ENCODE results near the gene RALGDS. TPM values are rescaled to one million over a fixed set of nuclear protein-coding genes. Genes with fewer than 3 reads are reported as not detected.

The RALGDS gene
- total and polyA plus RNA-seq, 2 of the 13 experiments (the other 11 are each of a cell fraction or from before 2014, with no cell fraction given), result 12.9 to 25.5 TPM

- TF ChIP-seq ZNF276 (CRISPR knock-in tag; IDR thresholded peaks at IDR 0.05; ENCODE audit: low read depth), result no peak
- TF ChIP-seq, protein P1, sequence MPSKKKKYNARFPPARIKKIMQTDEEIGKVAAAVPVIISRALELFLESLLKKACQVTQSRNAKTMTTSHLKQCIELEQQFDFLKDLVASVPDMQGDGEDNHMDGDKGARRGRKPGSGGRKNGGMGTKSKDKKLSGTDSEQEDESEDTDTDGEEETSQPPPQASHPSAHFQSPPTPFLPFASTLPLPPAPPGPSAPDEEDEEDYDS (CRISPR knock-in tag; IDR thresholded peaks at IDR 0.05), result no peak
- TF ChIP-seq, protein P2, sequence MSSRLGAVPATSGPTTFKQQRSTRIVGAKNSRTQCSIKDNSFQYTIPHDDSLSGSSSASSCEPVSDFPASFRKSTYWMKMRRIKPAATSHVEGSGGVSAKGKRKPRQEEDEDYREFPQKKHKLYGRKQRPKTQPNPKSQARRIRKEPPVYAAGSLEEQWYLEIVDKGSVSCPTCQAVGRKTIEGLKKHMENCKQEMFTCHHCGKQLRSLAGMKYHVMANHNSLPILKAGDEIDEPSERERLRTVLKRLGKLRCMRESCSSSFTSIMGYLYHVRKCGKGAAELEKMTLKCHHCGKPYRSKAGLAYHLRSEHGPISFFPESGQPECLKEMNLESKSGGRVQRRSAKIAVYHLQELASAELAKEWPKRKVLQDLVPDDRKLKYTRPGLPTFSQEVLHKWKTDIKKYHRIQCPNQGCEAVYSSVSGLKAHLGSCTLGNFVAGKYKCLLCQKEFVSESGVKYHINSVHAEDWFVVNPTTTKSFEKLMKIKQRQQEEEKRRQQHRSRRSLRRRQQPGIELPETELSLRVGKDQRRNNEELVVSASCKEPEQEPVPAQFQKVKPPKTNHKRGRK (CRISPR knock-in tag; IDR thresholded peaks at IDR 0.05), result no peak
These were observed 10.5 kb upstream of the RALGDS start (continued) for GRCh38 chr9:133131506-133131905.

GRCh38 chr9:133130685-133131244 lies 9.7 kb upstream of the RALGDS start:
- Histone ChIP-seq H4K20me1 (ENCODE audit: insufficient read depth, low read length) (no peaks in the 10 kb centered on the region), H3K9ac (ENCODE audit: insufficient read depth, low read depth, low read length) (no peak overlapping the region), H3K9me3 (ENCODE audit: low read length) (no peaks in the 10 kb centered on the region), H3K79me2 (ENCODE audit: insufficient read depth, low read length) (peaks cover 11% of the 10 kb centered on the region), H3K27ac (ENCODE audit: extremely low read length, insufficient read depth, low read length) (no peak overlapping the region), H2AFZ (ENCODE audit: low read length) (no peak overlapping the region), H3K27me3 (ENCODE audit: control insufficient read depth in 1 of 2, insufficient read depth in 2 of 2, low read length in 2 of 2) (no peaks in the 10 kb centered on the region), H3K4me3 (replicated peaks in 1 of 3; ENCODE audit: insufficient read depth in 1 of 3, low read depth in 2 of 3, low read length in 3 of 3) (no peak overlapping the region), H3K4me1 (ENCODE audit: insufficient read depth, low read length) (peaks cover 30% of the 10 kb centered on the region), H3K4me2 (ENCODE audit: low read depth, low read length) (no peak overlapping the region), H3K36me3 (replicated peaks in 1 of 2; ENCODE audit: control insufficient read depth in 1 of 2, insufficient read depth in 2 of 2, low read length in 2 of 2) (no peaks in the 10 kb centered on the region; a peak in 1 of 5 replicates)
- FAIRE-seq, result no peak
- BruUV-seq (replicated peaks), result no TSS peak
- no peak for ATAC-seq
- TF ChIP-seq ZNF337 (CRISPR knock-in tag; IDR thresholded peaks at IDR 0.05; ENCODE audit: borderline replicate concordance, low read depth) (no peak), ZFP37 (CRISPR knock-in tag; IDR thresholded peaks at IDR 0.05; ENCODE audit: borderline replicate concordance) (no peak), KLF11 (CRISPR knock-in tag; IDR thresholded peaks at IDR 0.05) (no peak), CREB1 (IDR thresholded peaks at IDR 0.05) (no peak), CREB1 (CRISPR knock-in tag; IDR thresholded peaks at IDR 0.05) (no peak), ZNF788 (CRISPR knock-in tag; IDR thresholded peaks at IDR 0.05; ENCODE audit: borderline replicate concordance) (no peak), ZNF317 (CRISPR knock-in tag; IDR thresholded peaks at IDR 0.05) (no peak), PAX8 (CRISPR knock-in tag; IDR thresholded peaks at IDR 0.05; ENCODE audit: borderline replicate concordance) (no peak), BORCS8-MEF2B (CRISPR knock-in tag; IDR thresholded peaks at IDR 0.05) (no peak), ZBTB38 (CRISPR knock-in tag; IDR thresholded peaks at IDR 0.05) (no peak), NR1H2 (CRISPR knock-in tag; IDR thresholded peaks at IDR 0.05; ENCODE audit: borderline replicate concordance, low read depth) (no peak)
- 92% methylated on average over 5 of the region's 10 CpGs for WGBS (ENCODE audit: low lambda C conversion rate)
- POLR2A ChIA-PET, result interaction anchor here (1.5 kb wide), 1 partner anchor 100 kb away, joined by 3 read pairs; the partner anchor contains the start of gene GTF3C5
- intact Hi-C loops (cut with micrococcal nuclease; ENCODE audit: unreplicated experiment), result no loop called here
- in situ Hi-C loops (cut with HindIII; ENCODE audit: extremely low pct_ligation_motif_present, low pct_unique_long_range_greater_than_20kb), result no loop called here
- CTCF ChIA-PET (ENCODE audit: low intra/inter-chr PET ratio, low total read pairs), result no interaction called here
- no peak for DNase-seq (ENCODE audit: low spot score)
